ENCODE measurements around the gene HSFX2. TPM values are rescaled to one million over a fixed set of nuclear protein-coding genes. Genes with fewer than 3 reads are reported as not detected.

Gene HSFX2
- total and polyA plus RNA-seq, 9 of the 15 experiments (the other 6 are each of a cell fraction or from before 2014, with no cell fraction given): 0.10 to 0.18 (median 0.11) TPM; not detected in 6

DNA sequence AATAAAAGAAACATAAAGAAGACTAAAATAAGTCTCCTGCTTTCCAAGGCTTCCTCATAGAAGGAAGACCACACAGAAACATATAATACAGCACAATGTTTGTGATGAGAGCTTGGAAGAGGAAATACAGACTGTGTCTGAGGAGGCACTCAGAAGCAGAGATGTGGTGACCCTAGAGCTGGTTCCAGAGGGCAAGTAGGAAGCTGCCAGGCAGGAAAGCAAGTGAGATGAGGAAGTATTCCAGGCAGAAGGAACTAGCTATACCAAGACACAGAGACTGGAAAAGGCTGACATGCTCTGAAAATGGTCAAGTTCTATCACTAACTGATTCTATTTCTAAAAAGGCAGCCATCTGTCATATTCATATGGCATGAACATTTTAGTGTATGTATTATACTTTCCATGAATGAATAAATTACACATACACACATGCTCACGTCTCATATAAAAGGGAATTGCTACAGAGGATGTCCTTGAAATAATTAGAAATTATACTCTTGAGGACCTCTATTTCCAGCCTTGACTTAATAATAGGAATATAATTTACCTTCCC, 16.6 kb upstream of the HSFX2 start:
- ChIA-PET CTCF (ENCODE audit: low intra/inter-chr PET ratio) (no interaction called here), POLR2A (no interaction called here)
- Histone ChIP-seq H3K9me3 (replicated peaks; ENCODE audit: control insufficient read depth, insufficient read depth, low read depth, low read length) (no peaks in the 10 kb centered on the region), H3K27me3 (ENCODE audit: control insufficient read depth in 2 of 2, insufficient read depth in 2 of 2, low read length in 2 of 2) (no peaks in the 10 kb centered on the region), H4K20me1 (replicated peaks; ENCODE audit: control insufficient read depth, insufficient read depth, low read length) (no peaks in the 10 kb centered on the region), H3K9me1 (ENCODE audit: control insufficient read depth, insufficient read depth, low read length) (no peaks in the 10 kb centered on the region), H3K4me2 (ENCODE audit: insufficient read depth, low read length) (no peak overlapping the region), H3K79me2 (ENCODE audit: control insufficient read depth, insufficient read depth, low read length) (no peaks in the 10 kb centered on the region), H2AFZ (ENCODE audit: low read depth, low read length) (no peak overlapping the region), H3K4me1 (replicated peaks in 1 of 2; ENCODE audit: control insufficient read depth in 2 of 2, insufficient read depth in 2 of 2, low read length in 2 of 2) (no peaks in the 10 kb centered on the region), H3K9ac (ENCODE audit: insufficient read depth in 1 of 2, low read depth in 2 of 2, low read length in 2 of 2) (no peak overlapping the region), H3K27ac (ENCODE audit: extremely low read depth, low read depth, low read length) (no peak overlapping the region), H3K36me3 (ENCODE audit: control insufficient read depth, insufficient read depth, low read length) (no peaks in the 10 kb centered on the region), H3K4me3 (no peak overlapping the region)
- no peak for FAIRE-seq
- TF ChIP-seq, protein P1, sequence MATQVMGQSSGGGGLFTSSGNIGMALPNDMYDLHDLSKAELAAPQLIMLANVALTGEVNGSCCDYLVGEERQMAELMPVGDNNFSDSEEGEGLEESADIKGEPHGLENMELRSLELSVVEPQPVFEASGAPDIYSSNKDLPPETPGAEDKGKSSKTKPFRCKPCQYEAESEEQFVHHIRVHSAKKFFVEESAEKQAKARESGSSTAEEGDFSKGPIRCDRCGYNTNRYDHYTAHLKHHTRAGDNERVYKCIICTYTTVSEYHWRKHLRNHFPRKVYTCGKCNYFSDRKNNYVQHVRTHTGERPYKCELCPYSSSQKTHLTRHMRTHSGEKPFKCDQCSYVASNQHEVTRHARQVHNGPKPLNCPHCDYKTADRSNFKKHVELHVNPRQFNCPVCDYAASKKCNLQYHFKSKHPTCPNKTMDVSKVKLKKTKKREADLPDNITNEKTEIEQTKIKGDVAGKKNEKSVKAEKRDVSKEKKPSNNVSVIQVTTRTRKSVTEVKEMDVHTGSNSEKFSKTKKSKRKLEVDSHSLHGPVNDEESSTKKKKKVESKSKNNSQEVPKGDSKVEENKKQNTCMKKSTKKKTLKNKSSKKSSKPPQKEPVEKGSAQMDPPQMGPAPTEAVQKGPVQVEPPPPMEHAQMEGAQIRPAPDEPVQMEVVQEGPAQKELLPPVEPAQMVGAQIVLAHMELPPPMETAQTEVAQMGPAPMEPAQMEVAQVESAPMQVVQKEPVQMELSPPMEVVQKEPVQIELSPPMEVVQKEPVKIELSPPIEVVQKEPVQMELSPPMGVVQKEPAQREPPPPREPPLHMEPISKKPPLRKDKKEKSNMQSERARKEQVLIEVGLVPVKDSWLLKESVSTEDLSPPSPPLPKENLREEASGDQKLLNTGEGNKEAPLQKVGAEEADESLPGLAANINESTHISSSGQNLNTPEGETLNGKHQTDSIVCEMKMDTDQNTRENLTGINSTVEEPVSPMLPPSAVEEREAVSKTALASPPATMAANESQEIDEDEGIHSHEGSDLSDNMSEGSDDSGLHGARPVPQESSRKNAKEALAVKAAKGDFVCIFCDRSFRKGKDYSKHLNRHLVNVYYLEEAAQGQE (IDR thresholded peaks at IDR 0.05; ENCODE audit: borderline replicate concordance): no peak
- TF ChIP-seq, protein P1 (CRISPR knock-in tag; IDR thresholded peaks at IDR 0.05; ENCODE audit: low read depth): no peak
- no peak for DNase-seq (ENCODE audit: extremely low read depth in 1 of 4, low spot score in 3 of 4)
- in situ Hi-C loops (cut with MboI) (no loop called here), intact Hi-C loops (cut with micrococcal nuclease) (no loop called here)
- WGBS (ENCODE audit: insufficient coverage, low coverage, missing lambda C conversion rate): 25% methylated on average over 1 of the region's 1 CpG
- BruUV-seq (replicated peaks): no TSS peak
- ATAC-seq: no peak
